NCI-H187 (cell line): ENCODE results near the gene PON3.
"Not testable (repeated sequence)": the region's sequence is repeated elsewhere in the genome, so short reads cannot be mapped to it uniquely, and the experiment has no call there.

Experiments
- DNase-seq, 2 experiments: peaks; one replicate each; lab custom pipeline; 2025; lab: John Stamatoyannopoulos, UW

The PON3 gene

DNA sequence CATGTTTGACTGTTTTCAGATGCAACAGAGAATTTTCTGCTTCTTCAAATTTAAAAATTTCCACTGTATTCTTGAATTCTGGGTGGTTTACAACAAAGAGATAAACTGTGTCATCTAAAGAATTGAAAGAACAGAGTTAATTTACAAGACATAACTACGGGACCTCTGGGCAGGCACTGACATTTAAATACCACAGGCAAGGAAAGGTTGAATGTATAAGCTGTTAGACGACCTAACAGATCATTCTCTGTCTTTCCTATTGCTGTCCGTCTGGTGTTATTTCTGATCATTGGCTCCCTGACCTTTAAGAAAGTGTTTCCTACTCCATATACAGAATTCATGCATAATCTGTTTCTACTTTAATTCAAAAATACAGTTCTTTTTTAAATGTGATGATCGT lies 15.5 kb upstream of the PON3 start:
- DNase-seq, result no peak

DNA sequence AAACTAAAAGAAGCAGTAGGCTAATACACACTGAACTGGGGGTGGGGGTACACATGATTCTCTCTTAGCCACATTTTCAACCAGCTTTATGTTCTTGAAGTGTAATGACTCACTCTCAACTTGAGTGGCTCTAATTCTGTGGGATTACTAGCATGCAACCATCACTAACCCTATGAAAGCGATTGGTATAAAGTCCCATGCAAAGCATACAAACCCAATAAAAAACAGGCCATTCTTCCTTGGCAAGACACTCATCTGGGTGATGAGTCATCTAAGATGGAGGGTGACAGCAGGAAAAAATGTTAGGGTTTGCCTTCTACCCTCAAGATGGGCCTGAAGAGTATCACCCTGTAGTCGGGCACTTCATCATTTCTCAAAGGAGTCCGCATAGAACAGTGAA lies 14.9 kb upstream of the PON3 start:
- no peak for DNase-seq

DNA sequence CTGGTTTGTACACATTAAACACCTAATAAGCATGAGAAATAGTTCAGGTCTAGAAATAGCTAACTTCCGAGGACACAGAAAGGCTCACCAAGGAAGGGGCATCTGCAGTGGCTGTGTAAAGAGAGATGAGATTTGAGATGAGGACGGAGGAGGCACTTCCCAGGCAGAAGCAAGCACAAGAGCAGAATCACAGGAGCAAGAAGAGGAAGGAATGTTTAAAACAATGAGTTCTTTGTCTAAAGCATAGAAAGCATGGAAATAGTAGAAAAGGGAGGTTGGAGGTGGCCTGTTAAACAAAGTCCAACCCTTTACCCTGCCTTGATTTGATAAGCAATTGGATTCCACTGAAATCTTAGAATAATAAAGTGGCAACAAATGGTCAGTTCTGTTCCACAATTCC lies 11.6 kb upstream of the PON3 start:
- DNase-seq, result no peak

DNA sequence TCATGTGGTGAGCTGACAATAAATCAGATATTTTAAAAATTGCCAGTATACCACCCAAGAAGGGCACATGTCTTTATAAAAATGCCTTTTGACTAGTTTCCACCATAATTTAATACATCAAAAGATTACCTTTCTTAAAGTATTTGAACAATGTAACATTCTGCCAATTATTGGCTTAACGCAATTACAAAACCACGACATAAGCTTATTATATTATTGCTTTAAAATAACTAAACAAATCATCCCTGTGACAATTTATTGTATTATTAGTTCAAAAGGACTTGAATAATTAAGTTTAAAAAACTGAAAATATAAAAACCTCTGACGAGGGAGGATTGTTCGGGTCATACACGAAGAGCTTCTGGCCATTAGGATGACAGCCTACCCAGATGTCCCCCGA lies 9.6 kb upstream of the PON3 start:
- DNase-seq, result no peak

DNA sequence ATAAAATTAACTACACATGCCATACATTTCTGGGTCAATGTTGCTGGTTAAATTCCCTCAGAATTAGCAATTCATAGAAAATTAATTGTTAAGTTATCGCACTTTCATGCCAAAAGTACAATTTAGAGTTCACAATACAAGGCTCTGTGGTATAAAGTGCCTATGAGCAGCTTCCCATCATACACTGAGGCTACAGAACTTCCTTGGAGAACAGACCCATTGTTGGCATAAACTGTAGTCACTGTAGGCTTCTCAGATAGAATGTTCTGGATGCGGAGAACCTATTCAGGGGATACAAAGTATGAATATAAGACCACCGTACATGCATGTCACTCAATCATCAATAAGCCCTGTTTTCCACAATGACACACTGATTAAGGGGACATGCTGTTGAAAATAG lies 9.0 kb upstream of the PON3 start:
- no peak for DNase-seq

DNA sequence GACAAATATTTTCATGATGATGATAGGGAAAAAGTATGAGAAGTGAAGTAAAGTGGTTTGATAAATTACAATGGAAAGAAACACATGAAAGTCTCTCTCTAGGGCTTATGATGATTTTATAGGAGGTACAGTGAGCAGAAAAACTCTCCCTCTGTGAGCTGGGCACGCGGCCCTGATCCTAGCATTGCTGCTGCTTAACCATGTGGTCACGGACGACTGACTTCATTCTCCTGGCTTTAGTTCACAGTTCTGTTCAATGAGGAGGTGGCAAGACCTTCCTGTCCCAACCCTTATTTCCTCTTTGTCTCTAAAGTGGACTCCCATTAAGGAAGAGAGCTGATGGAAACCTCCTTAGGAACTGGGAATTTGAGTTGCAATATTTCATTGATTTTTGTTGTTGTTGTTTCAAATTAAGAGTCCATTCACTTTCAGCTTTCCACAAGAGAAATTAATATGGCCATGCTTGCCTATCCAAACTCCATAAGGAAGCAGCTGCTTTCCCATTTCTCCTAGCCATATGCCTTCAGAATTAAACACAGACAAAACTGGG lies 8.2 kb upstream of the PON3 start:
- DNase-seq, result no peak

DNA sequence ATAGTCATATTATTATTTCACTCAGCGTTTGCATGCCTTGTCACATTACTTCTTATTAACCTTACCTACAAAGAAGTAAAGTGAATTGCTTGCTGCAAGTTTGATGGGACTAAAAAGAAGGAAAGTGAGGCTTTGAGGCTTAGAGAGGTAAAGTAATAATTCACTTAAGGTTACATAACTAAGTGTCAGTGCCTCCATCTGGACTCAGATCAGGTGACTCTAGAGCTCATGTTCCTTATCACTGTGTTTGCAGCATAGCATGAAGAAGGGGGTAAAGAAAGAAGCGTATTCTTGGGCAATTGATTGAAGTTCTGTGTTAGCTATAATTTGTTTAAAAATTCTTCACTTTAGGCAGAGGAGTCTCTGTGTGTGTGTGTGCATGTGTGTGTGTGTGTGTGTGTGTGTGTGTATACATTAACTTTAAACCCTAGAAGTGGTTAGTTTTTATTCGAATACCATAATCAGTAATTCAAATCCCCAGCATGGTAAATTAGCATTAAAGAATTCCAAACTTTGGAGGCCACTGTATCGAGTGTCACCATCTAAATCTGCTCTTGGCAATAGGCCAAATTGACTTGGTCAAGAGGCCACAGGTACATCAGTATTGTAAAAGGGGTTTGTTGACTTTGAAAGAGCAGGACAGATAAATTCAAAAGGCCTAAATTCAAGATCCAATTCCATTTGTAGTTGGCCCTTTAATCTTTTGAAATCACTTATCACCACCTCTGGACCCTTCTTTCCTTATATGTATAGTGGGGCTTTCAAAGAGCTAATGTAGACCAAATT lies 2.2 kb upstream of the PON3 start:
- no peak for DNase-seq

DNA sequence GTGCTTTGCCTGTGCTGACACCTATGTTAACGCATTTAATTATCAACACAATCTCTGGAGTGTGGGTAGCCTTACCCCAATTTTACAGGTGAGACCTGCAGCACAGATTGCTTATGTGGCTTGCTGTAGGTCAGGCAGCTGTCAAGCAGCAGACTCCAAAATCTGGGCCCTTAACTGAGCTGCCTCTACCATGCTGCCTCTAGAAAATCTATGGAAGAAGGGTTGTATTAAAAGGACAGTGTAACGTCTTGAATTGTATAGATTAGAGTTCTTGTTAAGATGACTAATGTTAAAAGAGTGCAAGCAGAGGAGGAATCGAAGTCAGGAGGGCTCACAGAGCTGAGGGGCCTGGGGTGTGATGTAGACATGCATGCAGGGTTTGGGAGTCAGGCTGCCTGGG lies 1.2 kb upstream of the PON3 start:
- DNase-seq, result no peak

DNA sequence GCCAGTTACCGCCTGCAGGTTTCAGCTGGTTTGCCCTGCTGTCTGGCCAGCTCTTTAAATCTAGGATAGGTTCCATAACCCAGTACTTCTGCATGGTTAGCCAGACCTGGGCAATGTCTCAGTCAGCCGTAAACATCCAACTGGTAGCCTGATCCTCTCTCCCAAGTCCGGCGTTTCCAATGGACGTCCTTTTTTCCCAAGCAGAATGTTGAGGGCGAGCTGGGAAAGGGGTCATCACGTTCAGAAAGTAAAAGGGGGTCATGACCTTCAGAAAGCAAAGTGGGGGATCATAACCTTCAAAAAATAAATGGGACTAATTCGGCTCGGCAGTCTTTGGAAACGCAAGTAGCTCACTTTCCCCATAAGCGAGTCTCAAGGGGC lies 430 bp downstream of the PON3 start:
- no peak for DNase-seq

DNA sequence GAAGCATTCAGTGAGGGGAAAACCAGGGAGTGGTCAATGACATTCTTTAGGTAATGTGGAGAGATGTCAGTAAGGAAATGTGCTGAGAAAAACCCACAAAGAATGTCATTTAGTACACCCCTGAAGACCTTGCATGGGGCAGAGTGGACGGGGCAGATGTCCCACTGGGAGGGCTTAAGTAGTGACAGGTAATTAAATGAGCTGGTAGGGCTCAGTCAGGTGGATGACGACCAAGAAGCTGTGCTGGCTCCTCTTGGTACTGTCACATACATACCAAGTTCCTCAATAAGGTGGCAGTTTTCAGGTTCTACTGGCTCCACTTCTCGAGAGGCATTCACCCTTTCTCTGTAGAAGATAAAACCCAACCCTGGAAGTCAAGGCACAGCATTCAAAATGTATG lies 1.8 kb downstream of the PON3 start:
- no peak for DNase-seq

DNA sequence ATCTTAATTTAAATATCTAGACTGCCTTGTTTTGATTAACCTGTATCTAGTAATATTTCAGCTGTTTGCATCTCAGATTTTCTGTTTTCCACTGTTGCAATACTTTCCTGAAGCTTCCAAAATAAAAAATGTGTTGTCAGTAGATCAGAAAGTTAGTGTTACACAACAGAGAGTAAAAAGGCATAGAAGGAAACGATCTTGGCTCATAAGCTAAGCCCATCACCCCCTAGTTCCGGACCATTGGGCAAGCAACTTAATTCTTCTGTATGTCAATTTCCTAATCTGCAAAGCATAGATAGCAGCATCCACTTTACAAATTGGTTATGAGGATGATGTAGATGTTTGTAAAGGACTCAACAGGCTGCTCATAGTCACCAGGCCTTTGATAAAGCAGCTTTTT lies 4.4 kb downstream of the PON3 start:
- no peak for DNase-seq

DNA sequence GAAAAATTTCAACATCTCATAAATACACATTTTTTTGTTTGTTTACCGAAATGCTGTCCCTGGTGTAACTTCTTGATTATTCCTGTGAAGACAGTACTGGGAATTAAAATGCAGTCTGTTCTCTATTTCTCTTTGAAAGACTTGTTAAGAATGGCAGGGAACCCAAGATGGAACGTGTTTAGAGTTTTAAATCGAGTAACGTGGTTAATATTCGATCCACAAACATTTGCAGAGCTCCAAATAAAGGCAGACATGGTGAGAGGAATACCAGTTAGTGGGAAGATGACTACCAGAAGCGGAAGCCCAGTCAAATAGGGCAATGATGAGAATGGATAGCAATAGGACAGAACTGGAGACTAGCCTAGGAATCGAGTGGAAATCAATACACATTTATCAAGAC lies 6.7 kb downstream of the PON3 start:
- no peak for DNase-seq

DNA sequence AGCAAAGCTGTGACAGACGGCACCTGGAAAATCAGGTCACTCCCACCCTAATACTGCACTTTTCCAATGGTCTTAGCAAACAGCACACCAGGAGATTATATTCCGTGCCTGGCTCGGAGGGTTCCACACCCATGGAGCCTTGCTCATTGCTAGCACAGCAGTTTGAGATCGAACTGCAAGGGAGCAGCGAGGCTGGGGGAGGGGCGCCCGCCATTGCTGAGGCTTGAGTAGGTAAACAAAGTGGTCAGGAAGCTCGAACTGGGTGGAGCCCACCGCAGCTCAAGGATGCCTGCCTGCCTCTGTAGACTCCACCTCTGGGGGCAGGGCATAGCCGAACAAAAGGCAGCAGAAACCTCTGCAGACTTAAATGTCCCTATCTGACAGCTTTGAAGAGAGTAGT lies 16.7 kb downstream of the PON3 start:
- not testable (repeated sequence) for DNase-seq

DNA sequence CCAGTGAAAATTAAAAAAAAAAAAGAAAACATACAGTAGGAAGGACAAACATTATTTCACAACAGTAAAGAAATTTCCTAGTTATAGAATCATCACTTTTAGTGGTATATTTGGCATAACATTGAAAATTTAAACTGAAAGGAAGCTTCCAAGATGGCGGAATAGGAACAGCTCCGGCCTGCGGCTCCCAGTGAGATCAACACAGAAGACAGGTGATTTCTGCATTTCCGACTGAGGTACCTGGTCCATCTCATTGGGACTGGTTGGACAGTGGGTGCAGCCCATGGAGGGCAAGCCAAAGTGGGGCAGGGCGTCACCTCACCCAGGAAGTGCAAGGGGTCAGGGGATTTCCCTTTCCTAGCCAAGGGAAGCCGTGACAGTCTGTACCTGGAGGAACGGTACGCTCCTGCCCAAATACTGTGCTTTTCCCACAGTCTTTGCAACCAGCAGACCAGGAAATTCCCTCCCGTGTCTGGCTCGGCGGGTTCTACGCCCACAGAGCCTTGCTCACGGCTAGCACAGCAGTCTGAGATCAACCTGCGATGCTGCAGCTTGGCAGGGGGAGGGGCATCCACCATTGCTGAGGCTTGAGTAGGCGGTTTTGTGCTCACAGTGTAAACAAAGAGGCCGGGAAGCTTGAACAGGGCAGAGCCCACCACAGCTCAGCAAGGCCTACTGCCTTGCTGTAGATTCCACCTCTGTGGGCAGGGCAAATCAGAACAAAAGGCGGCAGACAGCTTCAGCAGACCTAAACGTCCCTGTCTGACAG lies 19.4 kb downstream of the PON3 start:
- DNase-seq, result no peak

DNA sequence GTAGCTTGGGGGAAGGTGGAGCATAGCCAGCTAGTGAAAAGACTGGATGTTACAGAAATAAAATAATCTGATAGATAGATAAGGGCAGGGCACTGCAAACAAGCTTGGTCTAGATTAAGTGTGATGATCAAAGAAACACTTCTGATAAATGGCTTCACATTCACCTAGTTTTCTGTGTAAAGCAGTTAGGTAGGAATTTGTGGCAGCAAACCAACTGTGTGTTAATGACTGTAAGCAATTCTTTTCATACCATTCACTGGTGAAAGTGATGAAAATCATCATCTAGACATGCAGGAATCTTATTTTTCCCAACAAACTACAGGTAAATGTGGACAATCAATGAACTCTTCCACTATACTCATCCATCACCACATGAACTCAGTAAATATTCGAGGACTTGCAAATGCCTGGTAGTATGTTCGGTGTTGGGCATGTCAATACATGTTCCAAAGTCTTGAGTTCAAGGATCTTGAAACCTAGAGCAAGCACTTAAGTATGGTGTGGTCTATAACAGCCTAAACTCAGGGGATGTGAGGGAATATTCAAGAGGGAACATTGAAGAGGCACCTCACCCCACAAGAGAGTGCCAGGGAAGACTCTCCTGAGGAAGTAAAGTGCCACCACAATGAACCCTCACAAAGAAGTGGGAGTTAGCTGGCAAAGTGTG lies 20.5 kb downstream of the PON3 start:
- no peak for DNase-seq

DNA sequence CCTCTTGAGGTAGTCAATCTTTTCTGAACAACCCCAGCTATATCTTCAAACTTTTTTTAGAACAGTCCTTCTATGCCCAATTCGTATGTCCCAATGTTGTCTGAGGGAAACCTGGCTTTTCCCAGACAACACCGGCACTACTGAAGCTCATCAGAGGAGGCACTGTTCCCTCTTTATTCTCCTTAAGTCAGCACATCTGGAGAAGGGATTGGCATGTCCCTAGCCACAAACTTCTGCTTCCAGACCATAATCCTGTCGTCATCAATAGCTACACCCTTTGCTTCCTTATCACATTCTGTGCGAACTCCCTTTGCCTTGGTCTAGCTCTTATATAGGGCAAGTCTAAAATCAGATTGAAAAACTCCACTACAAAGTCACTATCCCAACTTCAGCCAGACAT lies 22.9 kb downstream of the PON3 start:
- DNase-seq, result no peak

DNA sequence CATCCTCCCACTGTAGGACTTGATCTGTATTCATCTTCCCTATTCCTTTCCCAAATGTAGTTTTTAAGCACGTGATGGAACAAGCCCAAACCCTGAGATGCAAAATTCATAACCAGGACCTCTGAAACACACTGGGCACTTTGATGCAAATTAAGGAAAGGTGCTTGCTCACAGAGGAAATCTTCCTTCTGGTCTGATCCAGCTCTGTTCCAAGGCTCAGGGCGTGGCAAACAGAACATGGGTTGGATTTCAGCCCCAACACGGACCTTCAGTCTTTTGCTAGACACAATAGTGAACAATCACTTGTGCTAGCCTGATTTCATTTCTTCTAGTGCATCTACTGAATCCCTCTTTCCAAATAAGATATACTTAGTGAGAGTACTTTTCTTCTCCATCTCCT lies 27.9 kb downstream of the PON3 start:
- DNase-seq, result no peak

DNA sequence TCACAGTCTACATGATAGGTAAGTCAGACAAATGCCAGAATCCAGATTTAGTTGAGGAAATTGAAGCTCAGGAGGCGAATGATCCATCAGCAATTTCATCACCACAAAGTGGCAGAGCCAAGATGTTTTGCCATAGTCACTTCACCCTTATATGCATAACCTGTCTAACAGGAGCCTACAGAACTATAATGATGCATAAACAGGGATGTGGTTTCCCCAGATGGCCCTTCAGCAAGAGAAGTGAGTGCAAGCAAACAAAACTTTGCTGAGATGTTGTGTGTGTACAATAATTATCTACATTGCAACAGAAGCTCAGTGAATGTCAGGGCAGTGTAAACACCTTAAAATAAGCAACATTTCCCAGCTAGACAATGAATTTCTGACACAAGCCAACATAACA lies 28.6 kb downstream of the PON3 start:
- no peak for DNase-seq

DNA sequence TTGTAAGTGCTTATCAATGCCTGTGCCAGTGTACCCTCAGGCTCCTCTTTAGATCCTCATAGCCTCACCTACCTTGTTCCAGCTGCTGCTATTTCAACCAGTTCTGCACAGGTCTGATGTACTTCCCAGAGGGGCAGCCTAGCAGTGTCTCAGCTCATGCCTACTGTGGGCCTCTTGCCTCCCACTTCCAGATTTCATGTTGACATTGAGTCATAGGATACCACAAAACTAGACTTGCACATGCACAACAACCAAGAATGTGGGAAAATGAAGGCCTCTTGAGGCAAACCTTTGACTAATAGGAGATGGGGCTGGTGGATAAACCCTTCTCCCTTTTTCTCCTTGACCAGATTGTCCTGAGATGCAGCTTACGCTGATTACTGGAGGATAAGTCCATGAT lies 31.0 kb downstream of the PON3 start:
- DNase-seq, result no peak

DNA sequence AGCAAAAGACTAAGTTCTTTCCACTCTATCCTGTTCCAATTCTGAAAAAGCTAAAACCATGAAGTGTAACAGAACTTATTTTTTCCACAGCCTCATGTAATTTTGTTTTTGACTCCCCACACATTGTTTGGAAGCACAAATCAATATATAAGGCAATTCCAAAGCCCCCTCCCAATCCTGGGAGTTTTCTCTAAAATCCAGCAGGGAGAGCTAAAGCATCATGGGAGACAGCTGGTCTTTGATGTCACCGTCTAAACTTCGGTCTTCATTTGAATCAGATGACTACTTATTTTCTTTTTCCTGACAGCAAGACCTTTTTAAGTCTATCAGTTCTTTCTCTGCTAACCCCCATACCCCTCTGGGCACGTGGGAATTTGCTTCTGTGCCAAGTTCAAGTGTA lies 38.6 kb downstream of the PON3 start:
- no peak for DNase-seq

DNA sequence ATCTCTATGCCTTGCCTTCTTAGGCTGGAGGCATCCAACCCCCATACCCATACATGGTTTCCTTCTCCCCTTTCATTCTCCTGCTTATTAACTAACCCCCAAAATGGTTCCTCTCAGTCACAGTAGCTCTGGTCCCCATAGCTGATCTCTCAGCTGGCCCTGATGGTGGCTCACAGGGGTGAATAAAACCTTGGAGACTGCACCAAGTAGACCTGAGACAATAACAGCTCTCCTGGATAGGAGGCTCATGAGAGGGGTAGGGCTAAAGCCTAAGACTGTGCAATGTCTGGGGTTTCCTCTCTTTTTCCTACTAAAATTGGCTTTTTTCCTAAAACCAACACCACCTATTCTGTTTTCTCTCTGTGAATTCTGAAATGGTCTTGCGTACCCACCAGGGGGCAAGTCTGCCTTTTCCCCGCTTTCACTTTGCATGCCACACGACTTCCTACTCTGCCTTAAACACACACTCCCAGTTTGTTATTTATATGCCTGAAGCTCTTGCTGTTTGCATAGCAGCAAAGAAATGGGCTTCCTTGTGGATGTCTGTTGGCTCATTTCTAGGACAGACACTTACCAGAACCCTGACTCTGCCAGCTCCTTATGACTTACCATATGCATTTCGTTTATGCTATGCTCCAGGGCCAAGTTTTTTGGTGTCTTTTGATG lies 53.4 kb downstream of the PON3 start:
- DNase-seq, result no peak

DNA sequence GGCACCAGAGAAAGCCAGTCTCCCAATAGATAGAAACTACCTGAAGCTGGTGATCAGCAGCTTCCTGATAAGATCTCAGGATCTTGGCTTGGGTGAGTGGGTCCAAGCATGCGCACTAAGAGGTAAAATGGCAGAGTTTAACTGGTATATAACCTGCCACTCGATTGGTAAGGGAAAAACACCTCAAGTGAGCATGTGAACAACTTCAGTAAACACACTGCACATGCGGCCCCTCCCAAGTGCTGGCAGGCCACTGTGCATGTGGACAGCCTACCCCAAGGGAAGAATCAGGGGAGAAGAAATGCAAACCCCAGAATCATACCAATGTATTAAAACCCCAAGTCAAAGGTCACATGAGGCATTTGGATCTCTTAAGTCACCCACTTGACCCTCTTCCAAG lies 54.1 kb downstream of the PON3 start:
- no peak for DNase-seq
